Stimulated activated CD8-positive, alpha-beta memory T cell treated with anti-CD3 and anti-CD28 coated beads, Interleukin-12 subunit alpha, Interleukin-12 subunit beta, amount 100 ng/mL, for 1 hour (primary cell): Measurements from ENCODE around the gene CHTF8.
A peak's percentile ranks its signal among the peaks of the same experiment; 100 is the strongest.

Experiments used
- DNase-seq: peaks from one replicate; pipeline ENCODE4 v3.0.0-alpha.2; 2020; ENCODE audit warnings: low read depth

CHTF8 gene

GRCh38 chr16:69112285-69113129, 19.9 kb downstream of the CHTF8 start:
- peak; percentile 20 for DNase-seq

DNA sequence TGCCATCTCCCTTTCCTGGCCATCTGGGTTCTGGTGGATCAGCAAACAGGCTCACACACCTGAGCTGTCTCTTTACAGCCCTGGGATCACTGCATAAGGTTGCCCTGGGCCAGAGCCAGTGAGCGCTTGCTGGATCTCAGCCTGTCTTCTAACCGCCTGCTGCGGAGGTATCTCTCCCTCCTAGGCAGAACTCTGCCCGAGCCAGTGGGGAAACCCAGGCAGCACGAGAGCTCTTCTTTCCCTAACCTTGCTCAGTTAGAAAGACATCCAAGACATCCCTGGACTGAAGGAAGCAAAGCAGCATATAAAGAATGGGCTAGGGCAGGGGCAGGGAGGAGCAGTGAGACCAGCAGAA, 20.5 kb downstream of the CHTF8 start:
- DNase-seq, result no peak

DNA sequence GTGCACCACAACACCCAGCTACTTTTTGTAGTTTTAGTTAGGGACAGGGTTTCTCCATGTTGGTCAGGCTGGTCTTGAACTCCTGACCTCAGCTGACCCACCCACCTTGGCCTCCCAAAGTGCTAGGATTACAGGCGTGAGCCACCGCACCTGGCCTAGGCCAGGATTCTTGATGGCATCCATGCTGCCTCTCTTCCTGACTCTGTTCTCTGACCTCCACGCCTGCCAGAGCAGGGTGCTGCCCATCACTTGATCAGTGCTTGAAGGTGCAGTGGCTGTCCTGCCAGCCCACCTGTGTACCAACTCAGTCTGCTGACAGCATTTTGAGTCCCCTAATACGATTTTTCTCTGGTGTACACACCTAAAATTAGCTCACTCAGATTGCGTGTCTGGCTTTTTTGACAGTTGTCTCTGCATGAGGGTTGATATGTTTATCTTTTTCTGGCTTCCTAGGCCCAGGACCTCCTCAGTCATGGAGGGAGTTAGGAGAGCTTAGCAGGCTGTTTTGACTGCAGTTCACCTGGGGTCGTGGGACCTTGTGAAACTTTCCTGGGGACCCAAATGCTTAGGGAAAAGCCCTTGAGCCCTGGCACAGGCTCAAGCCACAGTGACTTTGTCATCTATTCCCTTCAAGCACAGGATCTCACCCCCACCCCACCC, 21.0 kb downstream of the CHTF8 start:
- DNase-seq, result no peak

GRCh38 chr16:69110406-69110805, 22.0 kb downstream of the CHTF8 start:
- DNase-seq, result no peak

DNA sequence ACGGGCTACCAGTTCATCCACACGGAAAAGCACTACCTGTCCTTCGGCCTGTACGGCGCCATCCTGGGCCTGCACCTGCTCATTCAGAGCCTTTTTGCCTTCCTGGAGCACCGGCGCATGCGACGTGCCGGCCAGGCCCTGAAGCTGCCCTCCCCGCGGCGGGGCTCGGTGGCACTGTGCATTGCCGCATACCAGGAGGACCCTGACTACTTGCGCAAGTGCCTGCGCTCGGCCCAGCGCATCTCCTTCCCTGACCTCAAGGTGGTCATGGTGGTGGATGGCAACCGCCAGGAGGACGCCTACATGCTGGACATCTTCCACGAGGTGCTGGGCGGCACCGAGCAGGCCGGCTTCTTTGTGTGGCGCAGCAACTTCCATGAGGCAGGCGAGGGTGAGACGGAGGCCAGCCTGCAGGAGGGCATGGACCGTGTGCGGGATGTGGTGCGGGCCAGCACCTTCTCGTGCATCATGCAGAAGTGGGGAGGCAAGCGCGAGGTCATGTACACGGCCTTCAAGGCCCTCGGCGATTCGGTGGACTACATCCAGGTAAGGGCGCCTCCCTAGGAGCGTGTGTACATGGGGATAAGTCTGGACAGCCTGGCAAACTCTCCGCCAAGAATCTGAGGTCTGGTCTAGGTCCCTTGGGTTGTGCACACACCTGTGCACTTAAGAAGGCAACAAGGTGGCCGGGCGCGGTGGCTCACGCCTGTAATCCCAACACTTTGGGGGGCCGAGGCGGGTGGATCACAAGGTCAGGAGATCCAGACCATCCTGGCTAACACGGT, 22.7 kb downstream of the CHTF8 start:
- DNase-seq, result no peak

DNA sequence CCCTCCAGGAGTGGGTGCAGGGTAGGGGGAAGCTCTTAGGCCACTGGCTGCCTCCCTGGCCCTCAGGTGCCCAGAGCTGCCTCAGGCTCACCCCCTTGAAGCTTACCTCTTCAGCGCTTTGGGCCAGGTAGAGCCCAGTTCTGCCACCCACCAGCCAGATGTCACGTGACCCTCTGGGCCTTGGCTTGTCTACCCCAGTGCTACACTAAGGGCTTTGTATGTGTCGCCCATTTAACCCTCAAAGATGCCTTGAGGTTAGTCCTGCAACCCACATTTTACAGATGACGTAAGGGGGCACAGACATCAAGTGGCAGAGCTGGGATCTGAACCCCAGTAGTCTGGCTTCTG, 23.5 kb downstream of the CHTF8 start:
- DNase-seq, result no peak

- no peak for DNase-seq
Measured at GRCh38 chr16:69108064-69108904, 24.1 kb downstream of the CHTF8 start.

DNA sequence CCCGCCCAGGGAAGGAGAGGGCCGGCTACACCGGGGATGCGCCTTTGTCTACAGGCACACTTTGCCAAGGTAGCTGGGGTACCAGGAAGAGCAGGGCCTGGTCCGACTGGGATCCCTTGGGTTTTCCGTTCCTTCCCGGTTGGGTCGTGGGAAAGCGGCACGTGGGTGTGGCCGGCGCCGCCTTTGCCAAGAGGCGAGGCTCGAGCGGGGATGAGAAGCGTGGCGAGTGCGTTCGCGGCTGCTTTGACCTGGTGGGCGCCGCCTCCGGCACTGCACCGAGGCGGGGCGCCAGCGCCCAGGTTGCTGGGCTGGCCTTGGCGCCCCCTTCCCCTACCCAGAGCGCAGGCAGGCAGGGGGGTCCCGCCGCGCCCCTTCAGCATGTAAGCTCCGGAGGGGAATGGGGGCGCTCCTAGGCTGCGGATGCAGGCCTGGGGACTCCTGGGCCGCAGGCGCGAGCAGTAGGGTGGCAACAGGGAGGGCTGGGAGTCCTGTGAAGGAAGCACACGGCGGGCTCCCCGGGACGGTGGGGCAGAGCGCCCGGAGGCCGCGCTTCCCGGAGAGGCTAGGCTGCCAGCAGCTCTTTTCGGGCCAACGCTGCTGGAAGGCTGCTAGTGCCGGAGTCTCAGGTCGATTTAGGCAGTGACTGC, 24.9 kb downstream of the CHTF8 start:
- no peak for DNase-seq

DNA sequence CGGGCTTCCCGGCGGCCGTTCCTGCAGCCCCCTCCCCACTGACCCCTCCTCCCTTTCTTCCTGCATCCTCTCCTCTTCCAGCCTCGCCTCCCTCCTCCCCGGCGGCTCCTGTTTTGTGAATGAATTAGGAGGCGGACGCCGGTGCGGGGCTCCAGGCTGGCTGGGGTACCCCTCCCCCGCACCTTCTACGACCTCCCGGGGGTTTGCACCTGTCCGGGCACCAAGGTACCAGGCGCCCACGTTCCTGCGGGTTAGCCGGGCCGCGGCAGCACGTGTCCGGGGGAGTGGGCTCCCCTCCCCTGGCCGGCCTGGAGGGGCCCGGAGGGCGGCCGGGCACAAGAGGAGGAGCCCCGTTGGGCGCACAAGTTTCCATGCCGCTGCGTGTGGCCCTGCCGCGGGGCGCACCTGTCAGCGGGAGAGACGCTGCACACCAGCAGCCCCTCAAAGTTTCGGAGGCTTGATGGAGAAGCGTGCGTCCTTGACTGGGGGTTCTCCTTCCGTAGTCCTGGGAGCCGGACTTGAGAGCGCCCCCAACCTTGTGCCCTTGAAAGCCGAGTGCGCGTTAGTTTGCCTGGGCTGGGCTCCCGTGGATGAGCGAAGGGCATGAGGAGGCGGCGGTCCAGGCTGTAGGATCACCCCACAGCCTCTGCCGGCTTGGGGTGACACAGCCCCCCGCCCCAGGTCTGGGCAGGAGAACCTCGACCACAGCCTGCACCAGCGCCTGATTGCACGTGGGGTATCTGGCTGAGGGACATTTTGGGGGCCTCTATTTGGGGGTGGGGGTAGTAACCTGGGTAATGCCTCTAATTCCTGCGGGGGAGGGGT, 25.7 kb downstream of the CHTF8 start:
- no peak for DNase-seq

- no peak for DNase-seq
Measured at GRCh38 chr16:69105501-69106361, 26.7 kb downstream of the CHTF8 start, which contains the start of gene HAS3. Gene HAS3 (plus strand): TSS chr16:69105653. CDS start chr16:69109396, 3,743 bp downstream.

DNA sequence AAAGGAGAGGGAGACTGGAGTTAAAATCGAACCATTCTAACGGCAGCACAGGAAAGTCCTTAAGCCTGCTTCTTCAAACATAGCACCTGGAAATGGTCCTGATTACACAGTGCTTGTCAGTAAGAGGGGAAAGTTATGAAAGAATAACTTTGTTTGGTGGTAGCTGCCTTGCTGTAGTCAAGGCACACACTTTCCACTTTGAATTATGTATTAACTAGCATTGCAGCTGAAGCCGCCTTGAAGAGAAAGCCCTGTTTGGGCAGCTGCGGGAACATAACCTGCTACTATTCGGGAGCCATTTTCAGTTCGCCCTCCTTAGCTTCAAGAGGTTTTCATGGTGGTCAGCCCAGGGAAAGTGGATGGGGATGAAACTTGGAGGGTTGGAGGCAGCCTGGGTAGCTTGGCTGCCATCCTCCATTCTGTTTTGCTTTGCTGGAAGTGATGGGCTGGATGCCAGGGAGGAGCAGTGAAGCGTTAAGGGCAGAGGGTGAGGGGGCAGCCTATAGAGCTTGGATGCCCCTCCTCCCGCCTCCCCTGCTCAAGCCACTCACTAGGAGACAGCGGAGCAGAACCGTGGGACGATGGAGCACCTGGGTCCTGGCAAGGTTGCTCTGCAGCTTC, 32.2 kb downstream of the CHTF8 start:
- DNase-seq, result no peak

GRCh38 chr16:69095193-69095592, 37.2 kb downstream of the CHTF8 start:
- no peak for DNase-seq

DNA sequence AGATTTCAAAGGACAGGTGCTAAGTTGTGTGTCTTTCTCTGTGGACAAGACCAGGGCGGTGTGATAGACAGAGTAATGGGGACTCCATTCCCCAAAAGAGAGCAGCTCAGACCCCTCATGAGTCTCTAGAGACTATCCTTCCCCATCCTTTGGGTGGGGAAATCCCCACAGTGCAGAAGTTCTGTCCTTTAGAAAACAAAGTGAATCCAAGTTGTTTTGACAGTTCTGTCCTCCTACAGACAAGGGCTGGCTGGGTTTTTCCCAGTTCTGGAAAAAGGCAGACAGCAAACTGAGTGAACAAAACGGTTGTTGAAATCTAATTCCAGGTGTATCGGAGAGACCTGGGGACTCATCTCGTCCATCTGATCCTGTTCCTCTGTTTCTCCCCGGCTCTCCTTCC, 37.9 kb downstream of the CHTF8 start:
- DNase-seq, result no peak

DNA sequence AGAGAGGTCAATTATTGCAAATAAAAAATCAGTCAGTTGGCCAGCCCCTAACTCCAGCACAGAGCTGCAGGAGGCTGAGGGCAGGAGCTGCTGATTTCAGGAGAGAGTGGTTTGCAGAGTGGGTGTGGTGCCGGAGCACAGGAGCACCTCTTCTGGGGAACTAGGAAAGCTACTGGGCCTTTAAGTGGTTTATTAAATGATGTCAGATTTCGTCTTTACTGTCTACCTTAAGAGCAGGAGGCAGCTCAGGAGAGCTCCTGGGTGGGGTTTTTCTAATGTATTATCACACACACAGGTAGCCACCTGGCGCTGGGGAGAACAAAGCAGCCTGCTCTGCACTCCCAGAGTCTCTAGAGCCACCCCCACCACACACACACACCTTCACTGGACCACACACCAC, 38.4 kb downstream of the CHTF8 start:
- DNase-seq, result no peak

DNA sequence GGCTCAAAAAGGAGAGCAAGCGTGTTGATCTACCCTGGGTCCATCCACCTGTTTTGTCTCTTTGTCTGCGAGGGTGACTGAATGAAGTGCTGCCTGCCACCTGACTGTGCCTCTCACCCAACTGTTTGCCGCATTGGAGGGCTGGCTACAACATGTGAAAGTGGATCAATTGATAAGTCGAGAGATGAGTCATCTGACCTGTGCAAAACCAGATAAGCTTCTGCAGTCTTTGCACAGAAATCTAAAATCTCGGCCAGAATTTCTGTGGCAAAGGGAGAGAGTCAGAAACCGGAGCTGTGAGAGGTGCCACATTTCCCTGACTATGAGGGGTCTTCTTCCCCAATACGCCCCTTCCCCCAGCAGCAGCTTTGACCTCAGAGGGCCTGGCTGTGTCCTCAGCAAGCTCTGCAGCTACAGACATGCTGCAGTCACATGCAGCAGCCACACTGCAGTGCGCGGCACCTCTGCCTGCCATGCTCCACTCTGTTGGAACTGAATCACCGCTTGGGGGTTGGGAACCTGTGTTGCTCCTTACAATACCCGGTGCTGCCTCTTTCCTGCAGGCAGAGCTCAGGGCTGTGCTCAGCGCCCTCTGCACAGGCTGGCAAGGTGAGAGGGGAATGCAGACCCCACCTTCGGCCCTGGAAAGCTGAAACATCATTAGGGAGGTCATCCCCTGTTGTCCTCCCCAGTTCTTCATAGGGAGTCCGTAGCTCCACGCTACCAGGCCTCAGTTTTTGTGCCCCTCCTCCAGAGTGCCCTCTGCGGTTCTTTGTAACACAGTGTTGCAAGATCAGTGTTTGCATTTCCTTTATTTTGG, 43.1 kb downstream of the CHTF8 start:
- DNase-seq, result peak; percentile 10

- no peak for DNase-seq
Measured at GRCh38 chr16:69088684-69089083, 43.7 kb downstream of the CHTF8 start.

- DNase-seq, result no peak
Measured at GRCh38 chr16:69087161-69087581, 45.2 kb downstream of the CHTF8 start.

DNA sequence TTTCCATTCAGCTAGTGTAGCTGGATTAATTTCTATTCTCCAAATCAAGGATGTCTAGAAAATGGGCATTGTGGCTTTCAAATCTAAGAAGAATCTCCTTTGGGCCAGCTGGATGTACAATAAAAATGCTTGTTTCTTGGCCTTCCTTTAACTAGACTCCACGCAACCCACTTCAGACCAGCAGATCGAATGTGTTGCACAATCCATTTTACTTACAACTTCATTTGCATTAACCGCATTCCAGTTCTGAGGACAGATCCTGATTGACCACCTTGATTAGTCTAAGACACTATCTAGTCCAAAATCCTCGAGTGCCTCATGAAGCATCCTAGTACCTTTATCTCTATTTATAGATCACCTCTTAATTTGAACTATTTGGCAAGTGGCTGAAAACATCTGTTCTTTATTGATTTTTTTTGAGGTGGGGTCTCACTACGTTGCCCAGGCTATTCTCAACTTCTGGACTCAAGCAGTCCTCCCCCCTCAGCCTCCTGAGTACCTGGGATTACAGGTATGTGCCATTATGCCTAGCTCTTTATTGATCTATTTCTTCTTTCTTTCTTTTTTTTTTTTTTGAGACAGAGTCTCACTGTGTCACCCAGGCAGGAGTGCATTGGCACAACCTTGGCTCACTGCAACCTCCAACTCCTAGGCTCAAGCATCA, 47.2 kb downstream of the CHTF8 start:
- DNase-seq, result no peak
